AG20443 (cell line): ENCODE measurements around the gene PPM1E.
A peak's percentile ranks its signal among the peaks of the same experiment; 100 is the strongest.
"Not testable (repeated sequence)": the region's sequence is repeated elsewhere in the genome, so short reads cannot be mapped to it uniquely, and the experiment has no call there.

Source experiments
- DNase-seq: peaks from one replicate; pipeline ENCODE4 v3.0.0; 2012; ENCODE audit warnings: low spot score, mixed read lengths

The PPM1E gene

GRCh38 chr17:58755577-58756245 is at the start of gene PPM1E:
TSS of gene PPM1E (plus strand) at chr17:58755854.
- peak; percentile 85 for DNase-seq

GRCh38 chr17:58706351-58707140 is 49.1 kb upstream of the PPM1E start:
- no peak for DNase-seq

- peak; percentile 30 for DNase-seq
Observed at GRCh38 chr17:58710948-58711552, 44.6 kb upstream of the PPM1E start.

GRCh38 chr17:58722274-58722673 is 33.4 kb upstream of the PPM1E start:
- DNase-seq = no peak

- DNase-seq = no peak
Observed at GRCh38 chr17:58722696-58723095, 33.0 kb upstream of the PPM1E start.

- no peak for DNase-seq
Observed at GRCh38 chr17:58728798-58729197, 26.9 kb upstream of the PPM1E start.

GRCh38 chr17:58730937-58731336 is 24.7 kb upstream of the PPM1E start:
- no peak for DNase-seq

GRCh38 chr17:58734040-58734439 is 21.6 kb upstream of the PPM1E start:
- no peak for DNase-seq

- DNase-seq = no peak
Observed at GRCh38 chr17:58734811-58735210, 20.8 kb upstream of the PPM1E start.

- no peak for DNase-seq
Observed at GRCh38 chr17:58741121-58741625, 14.5 kb upstream of the PPM1E start.

- DNase-seq = no peak
Observed at GRCh38 chr17:58747674-58748073, 8.0 kb upstream of the PPM1E start.

- DNase-seq = not testable (repeated sequence)
Observed at GRCh38 chr17:58749627-58750026, 6.0 kb upstream of the PPM1E start.

GRCh38 chr17:58753026-58753425 is 2.6 kb upstream of the PPM1E start:
- DNase-seq = no peak

- DNase-seq = no peak
Observed at GRCh38 chr17:58755269-58755576, 431 bp upstream of the PPM1E start.

- DNase-seq = peak; percentile 26
Observed at GRCh38 chr17:58756246-58757161, 850 bp downstream of the PPM1E start.

- DNase-seq = no peak
Observed at GRCh38 chr17:58757162-58757613, 1.5 kb downstream of the PPM1E start.

- DNase-seq = no peak
Observed at GRCh38 chr17:58758890-58759289, 3.2 kb downstream of the PPM1E start.

GRCh38 chr17:58759522-58759921 is 3.9 kb downstream of the PPM1E start:
- no peak for DNase-seq

GRCh38 chr17:58760248-58760647 is 4.6 kb downstream of the PPM1E start:
- DNase-seq = no peak

GRCh38 chr17:58763263-58763662 is 7.6 kb downstream of the PPM1E start:
- DNase-seq = no peak

- DNase-seq = no peak
Observed at GRCh38 chr17:58764373-58764772, 8.7 kb downstream of the PPM1E start.

GRCh38 chr17:58778482-58778881 is 22.8 kb downstream of the PPM1E start:
- not testable (repeated sequence) for DNase-seq
